AG08395 (cell line): ENCODE data around the gene BRD2.

Experiments
- DNase-seq: peaks from one replicate; pipeline ENCODE4 v3.0.0; 2012; ENCODE audit warnings: mixed read lengths, low spot score

BRD2 gene

GRCh38 chr6:32972353-32973143 lies 4.2 kb downstream of the BRD2 start:
- no peak for DNase-seq

- DNase-seq: no peak
These were observed 5.0 kb downstream of the BRD2 start for GRCh38 chr6:32973144-32974015.

- peak; percentile 56 for DNase-seq
These were observed 5.6 kb downstream of the BRD2 start for GRCh38 chr6:32974016-32974333.

- DNase-seq: no peak
These were observed 6.3 kb downstream of the BRD2 start for GRCh38 chr6:32974541-32975308.

- DNase-seq: no peak
These were observed 7.5 kb downstream of the BRD2 start for GRCh38 chr6:32975886-32976285.

- DNase-seq: no peak
These were observed 8.1 kb downstream of the BRD2 start for GRCh38 chr6:32976334-32977069.

- no peak for DNase-seq
These were observed 9.0 kb downstream of the BRD2 start for GRCh38 chr6:32977272-32977952.

GRCh38 chr6:32977953-32978324 lies 9.5 kb downstream of the BRD2 start:
- DNase-seq: no peak

- no peak for DNase-seq
These were observed 11.5 kb downstream of the BRD2 start for GRCh38 chr6:32979720-32980487.

- DNase-seq: no peak
These were observed 12.2 kb downstream of the BRD2 start for GRCh38 chr6:32980488-32981038.

GRCh38 chr6:32982084-32982701 lies 13.8 kb downstream of the BRD2 start:
- DNase-seq: no peak

- no peak for DNase-seq
These were observed 14.5 kb downstream of the BRD2 start for GRCh38 chr6:32982702-32983492.

GRCh38 chr6:32983493-32983848 lies 15.1 kb downstream of the BRD2 start:
- no peak for DNase-seq

- DNase-seq: no peak
These were observed 15.7 kb downstream of the BRD2 start for GRCh38 chr6:32983964-32984621.

- peak; percentile 73 for DNase-seq
These were observed 16.4 kb downstream of the BRD2 start for GRCh38 chr6:32984622-32985389.

GRCh38 chr6:32989368-32989767 lies 21.0 kb downstream of the BRD2 start:
- DNase-seq: no peak

GRCh38 chr6:32991972-32992371 lies 23.6 kb downstream of the BRD2 start:
- no peak for DNase-seq
